OCI-LY3 (cell line): ENCODE data around the gene ZNF565.
"Not testable (repeated sequence)": the region's sequence is repeated elsewhere in the genome, so short reads cannot be mapped to it uniquely, and the experiment has no call there.

Experiments used
- H2AFZ ChIP-seq: fragments of 200-600, 300-600 bp; shearing (Covaris generic); 2 replicates; pipeline ENCODE4 v1.6.0; 2014; ENCODE audit warnings: antibody characterized with exemption, low read depth, low read length
- H3K27ac ChIP-seq: fragments of 200-600, 300-600 bp; sonication (generic); 2 replicates; pipeline ENCODE4 v1.5.1; 2014; ENCODE audit warnings: mild to moderate bottlenecking, low read length, moderate library complexity, mixed read lengths
- H3K27me3 ChIP-seq: fragments of 200-600, 300-600 bp; sonication (generic); 2 replicates; pipeline ENCODE4 v1.6.1; 2014; ENCODE audit warnings: low read depth, low read length, mixed read lengths
- H3K36me3 ChIP-seq: fragments of 200-600, 300-600 bp; sonication (generic); replicated peaks from 2 replicates; pipeline ENCODE3; 2014; ENCODE audit warnings: low read depth, low read length, mixed read lengths
- H3K4me1 ChIP-seq: fragments of 300-600, 200-600 bp; sonication (generic); 2 replicates; pipeline ENCODE4 v1.6.1; 2014; ENCODE audit warnings: low read length, mixed read lengths
- H3K4me2 ChIP-seq: fragments of 200-600, 300-600 bp; sonication (generic); 2 replicates; pipeline ENCODE4 v1.6.1; 2014; ENCODE audit warnings: low read length, mixed read lengths
- H3K4me3 ChIP-seq: fragments of 300-600, 200-600 bp; sonication (generic); 2 replicates; pipeline ENCODE4 v1.5.1; 2014; ENCODE audit warnings: antibody characterized with exemption, mild to moderate bottlenecking, low read length, moderate library complexity
- H3K79me2 ChIP-seq: fragments of 300-600, 200-600 bp; shearing (Covaris generic); 2 replicates; pipeline ENCODE4 v1.6.1; 2014; ENCODE audit warnings: mild to moderate bottlenecking, low read length, mixed read lengths
- H3K9ac ChIP-seq: fragments of 300-600, 200-600 bp; shearing (Covaris generic); 2 replicates; pipeline ENCODE4 v1.6.0; 2014; ENCODE audit warnings: mild to moderate bottlenecking, low read length, moderate library complexity
- H3K9me3 ChIP-seq: fragments of 200-600, 300-600 bp; shearing (Covaris generic); 2 replicates; pipeline ENCODE4 v1.6.1; 2014; ENCODE audit warnings: low read length, mixed read lengths; ENCODE audit not compliant: insufficient read depth
- H4K20me1 ChIP-seq: fragments of 200-600, 300-600 bp; sonication (generic); 2 replicates; pipeline ENCODE4 v1.6.1; 2016; ENCODE audit warnings: low read length, mixed read lengths; ENCODE audit not compliant: insufficient read depth
- CTCF ChIP-seq: fragments of 200-600, 300-600 bp; sonication (generic); IDR thresholded peaks from 2 replicates; pipeline ENCODE4 v1.5.1; 2014; ENCODE audit warnings: antibody characterized with exemption, low read length, low read depth
- EZH2phosphoT487 ChIP-seq: fragments of 200-600 bp; shearing (Covaris generic); IDR thresholded peaks from 2 replicates; pipeline ENCODE4 v1.6.1; 2018; ENCODE audit warnings: antibody characterized with exemption, mixed run types, low read depth

Gene ZNF565

GRCh38 chr19:36236946-36237310 is 22.5 kb upstream of the ZNF565 start:
- Histone ChIP-seq H4K20me1 (peaks cover 6% of the 10 kb centered on the region; the same call in 1 of the 2 replicates), H3K4me3 (no peak overlapping the region), H3K9ac (no peak overlapping the region), H3K27me3 (no peaks in the 10 kb centered on the region), H3K4me1 (no peaks in the 10 kb centered on the region), H3K27ac (no peak overlapping the region), H2AFZ (no peak overlapping the region), H3K4me2 (no peak overlapping the region), H3K9me3 (peaks cover 13% of the 10 kb centered on the region; the same call in 1 of the 2 replicates), H3K79me2 (peaks cover 33% of the 10 kb centered on the region), H3K36me3 (peaks cover 69% of the 10 kb centered on the region)
- TF ChIP-seq CTCF: no peak
- TF ChIP-seq EZH2phosphoT487: no peak

- H3K36me3 ChIP-seq: peaks cover 72% of the 10 kb centered on the region
- H3K9me3 ChIP-seq: peaks cover 13% of the 10 kb centered on the region; the same call in 1 of the 2 replicates
- H3K4me3 ChIP-seq: no peak overlapping the region
- H3K27me3 ChIP-seq: no peaks in the 10 kb centered on the region
- no peak overlapping the region for H2AFZ ChIP-seq
- TF ChIP-seq EZH2phosphoT487 (no peak), CTCF (no peak)
- no peak overlapping the region for H3K4me2 ChIP-seq
- peaks cover 38% of the 10 kb centered on the region for H3K79me2 ChIP-seq
- peaks cover 6% of the 10 kb centered on the region; the same call in 1 of the 2 replicates for H4K20me1 ChIP-seq
- H3K9ac ChIP-seq: no peak overlapping the region
- H3K27ac ChIP-seq: no peak overlapping the region
- no peaks in the 10 kb centered on the region for H3K4me1 ChIP-seq
Observed at GRCh38 chr19:36236304-36236945, 22.0 kb upstream of the ZNF565 start.

- not testable (repeated sequence) for H3K9ac ChIP-seq, H3K4me1 ChIP-seq, H3K4me3 ChIP-seq, H3K4me2 ChIP-seq, H3K27ac ChIP-seq, H3K27me3 ChIP-seq, H2AFZ ChIP-seq
- H4K20me1 ChIP-seq: peaks cover 13% of the 10 kb centered on the region
- H3K36me3 ChIP-seq: peaks cover 81% of the 10 kb centered on the region
- H3K9me3 ChIP-seq: peaks cover 13% of the 10 kb centered on the region; the same call in 1 of the 2 replicates
- H3K79me2 ChIP-seq: peaks cover 56% of the 10 kb centered on the region
Observed at GRCh38 chr19:36233626-36234025, 19.2 kb upstream of the ZNF565 start.

GRCh38 chr19:36225219-36225892 is 10.9 kb upstream of the ZNF565 start:
- H3K27me3 ChIP-seq: no peaks in the 10 kb centered on the region
- no peak overlapping the region for H3K4me2 ChIP-seq
- no peaks in the 10 kb centered on the region for H3K9me3 ChIP-seq
- peaks cover 62% of the 10 kb centered on the region for H3K36me3 ChIP-seq
- no peak overlapping the region for H3K9ac ChIP-seq
- H3K4me3 ChIP-seq: no peak overlapping the region
- H4K20me1 ChIP-seq: peaks cover 77% of the 10 kb centered on the region
- peaks cover 97% of the 10 kb centered on the region for H3K79me2 ChIP-seq
- no peak overlapping the region for H3K27ac ChIP-seq
- H2AFZ ChIP-seq: no peak overlapping the region
- no peak for TF ChIP-seq EZH2phosphoT487
- no peak for TF ChIP-seq CTCF
- H3K4me1 ChIP-seq: no peaks in the 10 kb centered on the region
